Medulla oblongata (tissue), 1 donor: ENCODE data around the gene NUP210.
A peak's percentile ranks its signal among the peaks of the same experiment; 100 is the strongest.

Experiments
- DNase-seq: peaks from one replicate; pipeline ENCODE4 v3.0.0-alpha.2; 2015; ENCODE audit errors: extremely low spot score

Gene NUP210

GRCh38 chr3:13375464-13375863, 44.7 kb downstream of the NUP210 start:
- no peak for DNase-seq

DNA sequence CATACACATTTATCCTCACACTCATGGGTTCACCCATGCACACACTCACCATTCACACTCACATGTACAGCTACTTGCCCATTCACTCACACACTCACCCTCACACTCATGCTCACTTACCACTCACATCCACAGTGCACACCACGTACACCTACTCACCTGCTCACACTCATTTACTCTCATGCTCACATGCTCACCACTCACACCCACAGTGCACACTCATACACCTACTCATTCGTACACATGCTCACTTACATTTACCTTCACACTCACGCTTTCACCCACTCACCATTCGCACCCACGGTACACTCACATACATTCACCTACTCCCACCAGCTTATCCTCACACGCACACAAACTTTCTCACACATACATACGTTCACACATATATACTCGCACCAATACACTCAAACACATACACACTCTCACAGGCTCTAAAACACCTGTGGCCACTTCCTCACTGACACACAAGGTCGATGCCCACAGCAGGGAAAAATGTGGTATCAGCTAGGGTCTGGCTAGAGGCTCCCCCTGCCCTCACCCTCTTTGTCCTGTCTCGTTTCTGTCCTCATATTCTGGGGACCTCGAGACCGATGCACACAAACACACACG, 46.0 kb downstream of the NUP210 start:
- DNase-seq = no peak

DNA sequence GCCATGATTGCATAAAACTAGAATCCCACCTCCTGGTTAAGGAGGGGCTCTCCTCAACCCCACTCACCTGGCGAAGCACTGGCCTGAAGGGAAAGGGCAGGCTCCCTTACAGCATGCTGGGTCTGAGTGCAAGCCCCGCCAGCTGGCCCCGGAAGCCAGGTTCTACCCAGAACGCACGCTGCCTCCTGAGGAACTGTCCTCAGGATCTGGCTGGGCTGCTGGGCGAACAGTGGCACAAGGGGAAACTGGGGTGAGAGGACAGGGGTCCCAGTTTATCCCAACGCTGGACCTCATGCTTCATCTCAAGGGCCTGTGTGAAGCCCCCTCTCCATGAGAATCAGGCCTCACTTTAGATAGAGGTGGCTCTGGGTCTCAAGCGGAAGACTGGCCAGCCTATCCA, 47.5 kb downstream of the NUP210 start:
- no peak for DNase-seq

DNA sequence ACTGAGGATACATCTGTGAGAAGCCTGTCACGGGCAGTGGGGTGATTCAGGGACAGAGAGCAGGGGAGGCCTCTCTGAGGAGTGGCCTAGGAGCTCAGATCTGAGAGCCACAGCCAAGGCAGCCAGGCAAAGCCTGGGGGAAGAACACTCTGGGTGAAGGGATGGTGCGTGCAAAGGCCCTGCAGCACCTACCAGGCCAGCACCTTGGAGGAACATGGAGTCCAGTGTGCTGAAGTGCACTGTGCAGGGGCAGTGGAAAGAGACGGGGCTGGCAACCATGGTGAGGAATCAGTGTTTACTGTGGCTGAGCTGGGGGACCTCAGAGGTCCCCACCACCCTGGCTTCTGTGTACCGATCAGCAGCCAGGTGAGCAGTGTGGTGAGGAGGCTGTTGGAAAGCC, 48.0 kb downstream of the NUP210 start:
- no peak for DNase-seq

DNA sequence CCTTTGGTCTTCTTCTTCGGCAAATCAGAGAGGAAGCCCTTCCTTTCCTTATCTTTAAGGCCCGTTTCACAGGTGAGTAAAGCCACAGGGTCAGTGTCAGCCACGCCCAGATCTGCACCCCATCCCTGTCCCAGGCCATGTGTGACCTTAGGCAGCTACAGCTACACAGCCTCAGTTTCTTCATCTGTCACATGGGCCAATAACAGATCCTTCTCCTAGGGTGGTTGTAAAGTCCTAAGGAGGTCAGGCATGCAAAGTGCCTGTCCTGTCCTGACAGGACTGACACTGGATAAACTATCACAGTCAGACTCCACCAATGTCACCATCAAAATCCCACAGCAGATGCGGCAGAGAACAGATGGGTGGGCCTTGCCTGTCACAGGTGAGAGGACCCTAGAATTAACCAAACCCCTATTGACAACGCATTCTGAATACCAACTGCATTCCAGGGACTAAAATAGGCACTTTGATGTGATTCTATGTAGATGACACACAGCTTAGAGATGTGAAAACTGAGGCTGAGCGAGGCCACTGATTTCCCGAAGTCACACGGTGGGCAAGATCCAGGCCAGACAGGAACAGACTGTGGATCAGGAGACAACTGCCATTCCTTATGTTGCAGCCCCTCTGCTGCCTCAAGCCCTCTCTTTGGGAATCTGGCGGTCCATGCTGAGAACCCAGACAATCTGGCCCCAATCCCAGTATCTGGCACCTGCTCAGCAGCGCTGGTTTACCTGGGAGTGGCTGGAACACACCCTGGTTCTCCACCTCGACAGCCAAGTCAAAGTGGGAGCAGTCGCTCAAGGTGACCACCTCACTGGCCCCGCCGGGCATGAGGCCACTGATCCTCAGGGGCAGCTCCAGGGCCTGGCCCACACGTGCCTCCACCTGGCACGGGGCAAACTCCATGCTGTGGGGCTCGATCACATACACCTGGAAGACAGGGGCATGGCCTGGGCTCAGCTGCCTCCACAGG, 48.7 kb downstream of the NUP210 start:
- no peak for DNase-seq

GRCh38 chr3:13370609-13371008, 49.5 kb downstream of the NUP210 start:
- peak; percentile 24 for DNase-seq

DNA sequence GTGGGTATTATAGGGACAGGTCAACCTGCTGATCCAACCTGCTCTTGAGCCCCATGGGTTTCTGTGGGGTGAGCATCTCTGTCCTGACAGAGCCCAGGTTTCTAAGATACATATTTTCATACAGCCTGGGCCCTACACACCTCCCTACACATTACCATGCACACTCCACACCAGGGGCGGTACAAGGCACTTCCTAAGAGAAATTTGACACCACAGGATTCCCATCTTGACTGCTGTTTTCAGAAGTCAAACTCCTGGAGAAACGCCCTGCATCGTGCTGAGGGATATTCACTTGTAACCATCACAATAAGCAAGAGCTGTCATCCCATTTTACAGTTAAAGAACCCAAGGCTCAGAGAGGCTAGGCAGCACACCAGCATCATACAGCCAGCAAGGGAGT, 50.1 kb downstream of the NUP210 start:
- DNase-seq = no peak

GRCh38 chr3:13368834-13369233, 51.3 kb downstream of the NUP210 start:
- no peak for DNase-seq

DNA sequence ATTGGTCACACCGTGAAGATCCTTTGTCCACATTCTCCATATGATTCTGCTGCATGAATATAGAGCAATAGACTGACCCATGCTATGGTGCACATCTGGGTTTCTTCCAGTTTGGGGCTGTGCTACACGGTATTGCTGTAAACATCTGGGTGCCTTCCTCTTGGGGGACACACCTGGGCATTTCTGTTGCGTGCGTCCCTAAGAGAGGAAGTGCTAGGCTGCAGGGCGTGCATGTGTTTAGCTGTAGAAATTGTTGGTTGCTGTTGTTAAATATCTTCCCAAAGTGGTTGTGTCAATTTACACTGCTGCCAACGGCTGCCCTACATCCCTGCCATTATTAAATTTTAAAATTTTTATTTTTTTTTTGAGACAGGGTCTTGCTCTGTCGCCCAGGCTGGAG, 52.4 kb downstream of the NUP210 start:
- DNase-seq = no peak

GRCh38 chr3:13365390-13366379, 54.4 kb downstream of the NUP210 start:
- DNase-seq = no peak

GRCh38 chr3:13364602-13365271, 55.4 kb downstream of the NUP210 start:
- DNase-seq = no peak

- DNase-seq = no peak
These were observed 57.6 kb downstream of the NUP210 start for GRCh38 chr3:13362551-13362950.

DNA sequence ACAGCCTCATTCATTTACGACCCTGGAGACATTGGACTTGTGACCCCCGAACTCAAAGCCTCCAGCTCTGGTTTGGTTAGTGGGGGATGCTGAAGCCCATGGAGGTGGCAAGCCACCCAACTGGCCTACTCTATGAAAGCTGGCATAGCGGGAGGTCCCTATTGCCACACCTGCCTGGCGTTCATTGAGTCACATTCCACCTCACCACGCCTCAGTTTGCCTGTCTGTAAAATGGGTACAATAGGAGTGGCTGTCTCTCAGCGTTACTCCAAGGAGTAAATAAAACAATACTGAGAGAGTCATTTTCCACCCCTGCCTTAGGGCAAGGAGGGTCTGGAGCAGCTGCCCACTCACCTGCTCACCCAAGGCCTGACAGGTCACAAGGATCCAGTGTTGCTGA, 60.2 kb downstream of the NUP210 start:
- DNase-seq = no peak

- no peak for DNase-seq
These were observed 61.5 kb downstream of the NUP210 start for GRCh38 chr3:13358643-13359042.

GRCh38 chr3:13358051-13358450, 62.1 kb downstream of the NUP210 start:
- DNase-seq = no peak

GRCh38 chr3:13357074-13357473, 63.0 kb downstream of the NUP210 start:
- no peak for DNase-seq

GRCh38 chr3:13353936-13354542, 66.1 kb downstream of the NUP210 start:
- no peak for DNase-seq

DNA sequence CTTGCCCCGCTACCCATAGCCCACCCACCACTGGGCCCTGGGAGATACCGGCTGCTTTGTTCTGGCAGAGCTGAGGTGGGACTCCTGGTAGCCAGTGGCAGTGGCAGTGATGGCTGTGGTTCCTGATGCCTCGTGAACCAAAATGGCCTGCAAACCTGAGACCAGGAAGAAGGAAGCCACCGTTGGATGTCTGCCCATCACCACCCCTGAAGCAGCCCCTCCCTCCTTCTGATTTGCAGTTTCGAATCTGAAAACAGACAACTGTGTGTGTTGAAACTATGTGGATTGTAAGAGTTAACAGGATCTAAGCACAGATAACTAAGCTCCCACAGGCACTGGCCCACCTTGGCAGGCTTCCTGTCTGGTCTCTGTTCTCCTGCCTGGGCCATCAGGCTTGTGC, 66.6 kb downstream of the NUP210 start:
- no peak for DNase-seq

- no peak for DNase-seq
These were observed 67.4 kb downstream of the NUP210 start for GRCh38 chr3:13352621-13353131.

GRCh38 chr3:13349823-13350222, 70.3 kb downstream of the NUP210 start:
- DNase-seq = no peak
